HL-60 (cell line): Measurements from ENCODE around the gene GHDC.
A peak's percentile ranks its signal among the peaks of the same experiment; 100 is the strongest.

ENCODE experiments used
- DNase-seq, 2 experiments: peaks; one replicate each; pipeline ENCODE4 v3.0.0-alpha.2; 2010 to 2020; ENCODE audit warnings: low read depth in 1 of 2, low spot score in 1 of 2
- H3K27ac ChIP-seq: fragments of 250-450 bp; sonication (Bioruptor Pico); replicated peaks from 2 replicates; pipeline ENCODE4 v1.5.1; 2020; ENCODE audit warnings: mild to moderate bottlenecking, moderate library complexity
- H3K27me3 ChIP-seq: fragments of 250-450 bp; sonication (Bioruptor Pico); 2 replicates; pipeline ENCODE4 v1.5.1; 2021; ENCODE audit warnings: mild to moderate bottlenecking, moderate library complexity; ENCODE audit not compliant: insufficient read depth, poor library complexity, severe bottlenecking
- H3K4me3 ChIP-seq: replicated peaks from 2 replicates; pipeline ENCODE4 v1.5.1; 2011; ENCODE audit warnings: mild to moderate bottlenecking, control low read depth, low read length; ENCODE audit not compliant: insufficient read depth
- GABPA ChIP-seq: IDR thresholded peaks from 2 replicates; pipeline ENCODE4 v1.6.1; 2012; ENCODE audit warnings: low read depth
- POLR2AphosphoS5 ChIP-seq: IDR thresholded peaks from 2 replicates; pipeline ENCODE4 v1.6.1; 2012; ENCODE audit warnings: low read depth
- SPI1 ChIP-seq: IDR thresholded peaks from 2 replicates; pipeline ENCODE4 v1.6.1; 2012; ENCODE audit warnings: low read depth, mild to moderate bottlenecking, borderline replicate concordance
- TF ChIP-seq, protein P1 (sequence below): IDR thresholded peaks from 2 replicates; pipeline ENCODE4 v1.6.1; 2012; ENCODE audit warnings: low read depth; ENCODE audit not compliant: insufficient replicate concordance
- TF ChIP-seq, protein P2 (sequence below): IDR thresholded peaks from one replicate; pipeline ENCODE4 v1.5.1; 2011; ENCODE audit warnings: low read length, control low read depth, inconsistent platforms; ENCODE audit not compliant: insufficient read depth

GHDC gene

DNA sequence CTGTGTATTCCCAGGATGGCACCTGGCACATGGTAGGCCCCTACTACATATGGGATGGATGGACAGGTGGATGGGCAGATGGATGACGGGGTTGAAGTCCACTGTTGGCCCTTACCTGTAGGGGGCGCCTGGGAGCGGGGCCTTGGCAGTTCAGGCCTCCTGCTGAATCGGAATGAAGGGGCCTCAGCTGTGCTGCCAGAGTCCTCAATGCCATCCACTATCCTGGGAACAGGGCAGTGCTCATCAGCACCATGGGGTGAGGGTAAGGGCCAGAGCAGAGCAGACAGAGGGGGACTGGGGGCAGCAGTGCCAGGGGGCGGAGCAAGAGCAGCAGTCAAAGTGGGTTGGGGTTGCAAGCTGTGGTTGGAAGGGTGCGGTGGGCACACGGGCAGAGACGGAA is 31.2 kb downstream of the GHDC start:
- Histone ChIP-seq H3K4me3 (no peak overlapping the region), H3K27me3 (no peaks in the 10 kb centered on the region), H3K27ac (no peak overlapping the region)
- TF ChIP-seq, protein P1, sequence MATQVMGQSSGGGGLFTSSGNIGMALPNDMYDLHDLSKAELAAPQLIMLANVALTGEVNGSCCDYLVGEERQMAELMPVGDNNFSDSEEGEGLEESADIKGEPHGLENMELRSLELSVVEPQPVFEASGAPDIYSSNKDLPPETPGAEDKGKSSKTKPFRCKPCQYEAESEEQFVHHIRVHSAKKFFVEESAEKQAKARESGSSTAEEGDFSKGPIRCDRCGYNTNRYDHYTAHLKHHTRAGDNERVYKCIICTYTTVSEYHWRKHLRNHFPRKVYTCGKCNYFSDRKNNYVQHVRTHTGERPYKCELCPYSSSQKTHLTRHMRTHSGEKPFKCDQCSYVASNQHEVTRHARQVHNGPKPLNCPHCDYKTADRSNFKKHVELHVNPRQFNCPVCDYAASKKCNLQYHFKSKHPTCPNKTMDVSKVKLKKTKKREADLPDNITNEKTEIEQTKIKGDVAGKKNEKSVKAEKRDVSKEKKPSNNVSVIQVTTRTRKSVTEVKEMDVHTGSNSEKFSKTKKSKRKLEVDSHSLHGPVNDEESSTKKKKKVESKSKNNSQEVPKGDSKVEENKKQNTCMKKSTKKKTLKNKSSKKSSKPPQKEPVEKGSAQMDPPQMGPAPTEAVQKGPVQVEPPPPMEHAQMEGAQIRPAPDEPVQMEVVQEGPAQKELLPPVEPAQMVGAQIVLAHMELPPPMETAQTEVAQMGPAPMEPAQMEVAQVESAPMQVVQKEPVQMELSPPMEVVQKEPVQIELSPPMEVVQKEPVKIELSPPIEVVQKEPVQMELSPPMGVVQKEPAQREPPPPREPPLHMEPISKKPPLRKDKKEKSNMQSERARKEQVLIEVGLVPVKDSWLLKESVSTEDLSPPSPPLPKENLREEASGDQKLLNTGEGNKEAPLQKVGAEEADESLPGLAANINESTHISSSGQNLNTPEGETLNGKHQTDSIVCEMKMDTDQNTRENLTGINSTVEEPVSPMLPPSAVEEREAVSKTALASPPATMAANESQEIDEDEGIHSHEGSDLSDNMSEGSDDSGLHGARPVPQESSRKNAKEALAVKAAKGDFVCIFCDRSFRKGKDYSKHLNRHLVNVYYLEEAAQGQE = no peak
- TF ChIP-seq POLR2AphosphoS5 = no peak
- TF ChIP-seq, protein P2, sequence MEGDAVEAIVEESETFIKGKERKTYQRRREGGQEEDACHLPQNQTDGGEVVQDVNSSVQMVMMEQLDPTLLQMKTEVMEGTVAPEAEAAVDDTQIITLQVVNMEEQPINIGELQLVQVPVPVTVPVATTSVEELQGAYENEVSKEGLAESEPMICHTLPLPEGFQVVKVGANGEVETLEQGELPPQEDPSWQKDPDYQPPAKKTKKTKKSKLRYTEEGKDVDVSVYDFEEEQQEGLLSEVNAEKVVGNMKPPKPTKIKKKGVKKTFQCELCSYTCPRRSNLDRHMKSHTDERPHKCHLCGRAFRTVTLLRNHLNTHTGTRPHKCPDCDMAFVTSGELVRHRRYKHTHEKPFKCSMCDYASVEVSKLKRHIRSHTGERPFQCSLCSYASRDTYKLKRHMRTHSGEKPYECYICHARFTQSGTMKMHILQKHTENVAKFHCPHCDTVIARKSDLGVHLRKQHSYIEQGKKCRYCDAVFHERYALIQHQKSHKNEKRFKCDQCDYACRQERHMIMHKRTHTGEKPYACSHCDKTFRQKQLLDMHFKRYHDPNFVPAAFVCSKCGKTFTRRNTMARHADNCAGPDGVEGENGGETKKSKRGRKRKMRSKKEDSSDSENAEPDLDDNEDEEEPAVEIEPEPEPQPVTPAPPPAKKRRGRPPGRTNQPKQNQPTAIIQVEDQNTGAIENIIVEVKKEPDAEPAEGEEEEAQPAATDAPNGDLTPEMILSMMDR = peak; percentile 58
- TF ChIP-seq SPI1 = no peak
- no peak for TF ChIP-seq GABPA
- no peak for DNase-seq

DNA sequence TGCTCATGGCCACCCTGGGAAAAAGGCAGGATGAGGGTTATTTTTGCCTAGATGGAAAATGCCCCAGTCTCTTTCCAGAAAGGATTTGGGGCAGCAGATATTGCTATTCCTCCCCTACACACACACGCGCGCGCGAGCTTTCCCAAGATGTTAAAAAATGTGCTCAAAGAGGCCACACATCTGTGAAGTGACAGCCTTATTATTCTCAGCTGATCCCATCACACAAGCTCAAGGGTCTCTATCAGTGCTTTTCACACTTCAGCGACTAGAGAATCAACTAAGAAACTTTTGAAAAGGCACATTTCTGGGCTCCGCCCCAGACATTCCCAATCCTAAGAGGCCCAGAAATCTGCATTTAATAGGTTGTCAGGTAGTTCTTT is 33.8 kb downstream of the GHDC start:
- Histone ChIP-seq H3K27me3 (no peaks in the 10 kb centered on the region), H3K27ac (no peak overlapping the region), H3K4me3 (no peak overlapping the region)
- DNase-seq = no peak
- TF ChIP-seq, protein P2 = no peak

DNA sequence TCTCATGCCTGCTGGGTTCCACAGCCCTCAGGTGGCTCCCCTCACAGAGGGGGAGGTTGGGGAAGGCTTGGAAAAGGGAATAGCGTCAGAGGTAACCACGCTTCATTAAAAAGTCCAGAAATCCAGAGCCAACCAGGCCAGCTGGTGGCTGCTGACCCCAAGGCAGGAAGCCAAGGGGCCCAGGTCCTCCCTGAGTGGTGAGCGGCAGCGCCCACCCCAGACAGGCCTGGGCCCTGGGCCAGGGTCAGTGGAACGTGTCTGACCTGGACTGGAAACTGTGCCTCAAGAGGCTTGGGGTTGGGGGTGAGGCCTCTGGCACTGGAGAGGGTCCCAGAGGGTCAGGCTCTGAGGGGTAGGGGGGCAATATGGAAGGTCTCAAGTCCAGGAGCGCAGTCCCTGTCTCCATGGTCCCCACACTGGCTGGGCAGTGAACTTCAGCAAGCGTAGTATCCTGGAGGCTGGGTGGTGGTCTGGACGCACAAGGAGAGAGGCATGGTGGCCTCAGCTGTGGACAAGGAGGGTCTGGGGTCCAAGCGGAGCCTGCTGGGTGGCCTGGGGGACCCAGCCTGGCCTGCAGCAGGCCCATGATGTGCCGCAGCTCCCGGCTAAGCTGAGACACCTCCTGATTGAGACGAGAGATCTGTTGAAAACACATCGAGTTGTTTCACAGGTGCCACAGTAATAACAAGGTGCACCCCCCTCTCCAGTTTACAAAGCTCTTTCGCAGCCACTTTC is 34.3 kb downstream of the GHDC start:
- Histone ChIP-seq H3K27me3 (no peaks in the 10 kb centered on the region), H3K27ac (no peak overlapping the region), H3K4me3 (no peak overlapping the region)
- DNase-seq = no peak
- TF ChIP-seq SPI1 = no peak
- TF ChIP-seq GABPA = no peak
- TF ChIP-seq, protein P1 = no peak
- TF ChIP-seq, protein P2 = no peak
- TF ChIP-seq POLR2AphosphoS5 = no peak

DNA sequence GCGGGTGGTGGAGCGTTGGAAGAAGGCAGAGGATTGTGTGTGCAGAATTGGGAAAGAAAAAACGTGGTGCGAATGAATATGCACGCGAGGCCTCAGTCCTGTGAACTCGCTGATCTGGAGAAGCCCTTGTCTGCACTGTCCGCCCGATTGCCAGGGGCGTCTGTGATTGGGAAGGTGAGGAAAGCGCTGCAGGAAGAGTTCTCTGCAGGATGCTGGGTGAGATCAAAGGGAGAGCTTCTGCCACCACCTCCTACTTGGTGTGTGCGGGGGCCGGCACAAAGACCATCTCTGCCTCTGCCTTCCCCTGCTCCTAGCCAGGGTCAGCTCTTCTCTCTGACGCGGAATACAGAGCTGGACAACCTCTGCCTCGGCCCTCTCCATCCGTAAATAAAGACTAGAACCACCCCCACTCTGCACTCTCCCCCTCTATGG is 38.7 kb downstream of the GHDC start:
- peak overlapping the region; percentile 72 for H3K27ac ChIP-seq

More for the DNA sequence above, 38.7 kb downstream of the GHDC start:
- TF ChIP-seq, protein P2 = no peak
- TF ChIP-seq POLR2AphosphoS5 = no peak
- TF ChIP-seq, protein P1 = no peak
- no peak for TF ChIP-seq SPI1
- no peak for TF ChIP-seq GABPA
- no peak overlapping the region for H3K4me3 ChIP-seq
- H3K27me3 ChIP-seq = no peaks in the 10 kb centered on the region
- no peak for DNase-seq
